Measurements from ENCODE around the gene IP6K3. TPM values are rescaled to one million over a fixed set of nuclear protein-coding genes. Genes with fewer than 3 reads are reported as not detected.
A peak's percentile ranks its signal among the peaks of the same experiment; 100 is the strongest.

IP6K3 gene
- total RNA-seq, 1 donor, result 6.0 TPM

- peak; percentile 75 for DNase-seq (ENCODE audit: low read depth)
- H3K4me3 ChIP-seq (ENCODE audit: low read depth, low read length), result no peak overlapping the region
- TF ChIP-seq, protein P1, sequence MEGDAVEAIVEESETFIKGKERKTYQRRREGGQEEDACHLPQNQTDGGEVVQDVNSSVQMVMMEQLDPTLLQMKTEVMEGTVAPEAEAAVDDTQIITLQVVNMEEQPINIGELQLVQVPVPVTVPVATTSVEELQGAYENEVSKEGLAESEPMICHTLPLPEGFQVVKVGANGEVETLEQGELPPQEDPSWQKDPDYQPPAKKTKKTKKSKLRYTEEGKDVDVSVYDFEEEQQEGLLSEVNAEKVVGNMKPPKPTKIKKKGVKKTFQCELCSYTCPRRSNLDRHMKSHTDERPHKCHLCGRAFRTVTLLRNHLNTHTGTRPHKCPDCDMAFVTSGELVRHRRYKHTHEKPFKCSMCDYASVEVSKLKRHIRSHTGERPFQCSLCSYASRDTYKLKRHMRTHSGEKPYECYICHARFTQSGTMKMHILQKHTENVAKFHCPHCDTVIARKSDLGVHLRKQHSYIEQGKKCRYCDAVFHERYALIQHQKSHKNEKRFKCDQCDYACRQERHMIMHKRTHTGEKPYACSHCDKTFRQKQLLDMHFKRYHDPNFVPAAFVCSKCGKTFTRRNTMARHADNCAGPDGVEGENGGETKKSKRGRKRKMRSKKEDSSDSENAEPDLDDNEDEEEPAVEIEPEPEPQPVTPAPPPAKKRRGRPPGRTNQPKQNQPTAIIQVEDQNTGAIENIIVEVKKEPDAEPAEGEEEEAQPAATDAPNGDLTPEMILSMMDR (IDR thresholded peaks at IDR 0.05; ENCODE audit: insufficient read depth, low read depth, low read length), result peak; percentile 82
Observed at GRCh38 chr6:33700391-33701050, 46.2 kb downstream of the IP6K3 start.

DNA sequence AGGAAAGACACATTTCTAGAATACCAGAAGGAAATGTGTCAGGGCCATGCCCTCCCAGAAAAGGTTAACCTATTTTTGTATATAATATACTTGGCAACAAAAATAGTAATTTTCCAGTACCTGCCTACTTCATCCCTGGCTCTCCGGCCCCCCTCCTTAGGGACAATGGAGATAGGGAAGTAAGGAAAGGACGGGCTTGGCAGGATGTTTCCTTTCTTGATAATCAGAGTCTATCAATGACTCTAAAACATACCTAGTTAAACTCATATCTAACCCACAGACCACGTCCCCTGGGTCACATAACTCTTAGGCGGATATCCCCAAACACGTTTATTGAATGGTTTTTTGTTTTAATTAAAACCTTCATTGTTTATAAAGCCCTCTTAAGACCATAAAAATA, 47.0 kb downstream of the IP6K3 start:
- TF ChIP-seq, protein P1 (IDR thresholded peaks at IDR 0.05; ENCODE audit: insufficient read depth, low read depth, low read length), result no peak
- DNase-seq (ENCODE audit: low read depth), result no peak

DNA sequence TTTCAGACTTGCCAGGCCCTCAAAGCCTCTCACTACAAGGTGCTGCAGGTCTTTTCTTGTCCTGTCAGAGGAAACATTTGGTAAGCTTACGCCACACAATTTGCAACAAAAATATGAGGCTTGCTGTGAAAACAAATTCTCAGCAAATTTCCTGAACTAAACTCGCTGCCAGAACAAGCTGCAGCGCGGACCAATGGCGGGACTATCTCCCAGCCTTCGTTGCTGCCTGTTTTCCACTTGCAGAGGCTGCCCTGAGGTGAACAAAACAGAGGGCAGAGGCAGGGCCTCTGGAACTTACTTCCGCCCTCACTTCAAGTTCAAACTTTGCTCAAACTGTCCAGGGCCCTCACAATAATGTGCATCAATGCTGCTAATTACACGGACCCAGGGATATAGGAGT, 47.6 kb downstream of the IP6K3 start:
- H3K4me3 ChIP-seq (ENCODE audit: low read depth, low read length), result no peak overlapping the region
- TF ChIP-seq, protein P1 (IDR thresholded peaks at IDR 0.05; ENCODE audit: insufficient read depth, low read depth, low read length), result no peak
- DNase-seq (ENCODE audit: low read depth), result no peak

More for the DNA sequence above, 47.0 kb downstream of the IP6K3 start:
- no peak overlapping the region for H3K4me3 ChIP-seq (ENCODE audit: low read depth, low read length)

- no peak overlapping the region for H3K4me3 ChIP-seq (ENCODE audit: low read depth, low read length)
- TF ChIP-seq, protein P1 (IDR thresholded peaks at IDR 0.05; ENCODE audit: insufficient read depth, low read depth, low read length), result no peak
- DNase-seq (ENCODE audit: low read depth), result no peak
Observed at GRCh38 chr6:33698494-33698893, 48.2 kb downstream of the IP6K3 start.

- H3K4me3 ChIP-seq (ENCODE audit: low read depth, low read length), result no peak overlapping the region
- DNase-seq (ENCODE audit: low read depth), result no peak
- TF ChIP-seq, protein P1 (IDR thresholded peaks at IDR 0.05; ENCODE audit: insufficient read depth, low read depth, low read length), result no peak
Observed at GRCh38 chr6:33697845-33698244, 48.9 kb downstream of the IP6K3 start.

DNA sequence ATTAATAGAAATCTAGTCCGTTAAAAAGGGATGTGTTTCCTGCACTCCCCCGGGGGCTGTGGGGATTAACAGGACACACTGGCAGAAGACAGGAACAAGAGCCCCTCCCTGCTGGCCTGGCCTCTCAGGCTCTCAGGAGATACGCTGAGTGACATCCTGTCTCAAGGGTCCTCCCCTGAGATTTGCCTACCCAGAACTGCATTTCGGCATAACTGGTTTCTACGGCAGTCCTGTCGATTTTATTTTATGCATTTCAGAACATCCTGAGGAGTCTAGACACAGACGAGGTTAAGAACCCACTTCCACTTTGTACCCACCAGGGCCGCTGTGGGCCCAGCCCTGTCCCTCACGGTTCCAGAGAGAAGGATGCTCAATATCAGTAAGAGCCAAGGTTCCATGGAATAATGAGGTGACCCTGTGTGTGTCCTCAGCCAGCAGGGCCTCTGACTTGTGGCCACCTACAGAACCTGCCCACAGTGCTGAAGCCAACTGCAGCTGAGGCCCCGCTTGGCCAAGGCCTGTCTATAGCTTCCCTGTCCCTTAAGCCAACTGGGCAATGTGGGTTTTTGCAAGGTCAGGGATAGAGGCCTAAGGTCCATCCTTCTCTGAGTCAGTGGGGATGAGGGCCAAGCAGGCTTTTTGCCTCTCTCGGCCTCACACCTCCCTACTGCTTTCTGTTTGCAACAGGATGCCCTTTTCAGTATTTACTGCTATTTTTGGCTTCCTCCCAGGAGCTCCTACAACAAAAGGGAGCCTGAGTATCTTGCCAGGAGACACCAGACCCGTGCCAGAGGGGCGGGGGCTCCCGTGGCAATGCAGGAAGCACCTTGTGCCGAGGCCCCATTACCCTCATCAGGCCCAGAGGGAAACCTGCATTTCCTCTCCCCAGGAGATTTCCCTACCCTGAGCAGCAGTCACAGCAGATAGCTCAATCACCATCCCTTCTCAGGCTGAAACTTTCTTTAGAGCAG, 49.9 kb downstream of the IP6K3 start:
- H3K4me3 ChIP-seq (ENCODE audit: low read depth, low read length), result no peak overlapping the region
- TF ChIP-seq, protein P1 (IDR thresholded peaks at IDR 0.05; ENCODE audit: insufficient read depth, low read depth, low read length), result no peak
- peak; percentile 44 for DNase-seq (ENCODE audit: low read depth)

All from fibroblast of villous mesenchyme (primary cell).